Transverse colon (tissue), 4 donors: ENCODE results near the gene GOLGA2. TPM values are rescaled to one million over a fixed set of nuclear protein-coding genes. Genes with fewer than 3 reads are reported as not detected.
A peak's percentile ranks its signal among the peaks of the same experiment; 100 is the strongest.

ENCODE experiments used
- DNase-seq: peaks from one replicate; pipeline ENCODE4 v3.0.0-alpha.2; 2019
- H3K27ac ChIP-seq, 4 donors: fragments of 200-600 bp; sonication (generic); 2 replicates each; pipeline ENCODE4 v1.5.1; 2016 to 2018; ENCODE audit warnings: inconsistent platforms in 4 of 4
- H3K27me3 ChIP-seq: fragments of 200-600 bp; sonication (generic); 2 replicates; pipeline ENCODE4 v1.5.1; 2017; ENCODE audit warnings: inconsistent platforms
- H3K36me3 ChIP-seq, 4 donors: fragments of 200-600 bp; sonication (generic); 2 replicates each; pipeline ENCODE4 v1.5.1; 2017 to 2019; ENCODE audit warnings: inconsistent platforms in 4 of 4
- H3K4me1 ChIP-seq, 4 donors: fragments of 200-600 bp; sonication (generic); 2 replicates each; pipeline ENCODE4 v1.5.1; 2017 to 2020; ENCODE audit warnings: inconsistent platforms in 4 of 4
- H3K4me3 ChIP-seq, 4 donors: fragments of 200-600 bp; sonication (generic); 1 replicate in 1 of 4; 2 replicates in 3 of 4; pipeline versions ENCODE4 v1.5.1 to v1.6.1; 2017 to 2019; ENCODE audit warnings: inconsistent platforms in 4 of 4
- H3K9me3 ChIP-seq, 2 donors: fragments of 200-600 bp; sonication (generic); 2 replicates each; pipeline ENCODE4 v1.5.1; 2017 to 2019; ENCODE audit warnings: inconsistent platforms in 2 of 2
- CTCF ChIP-seq, 5 experiments: fragments of 200-600 bp in 3 of 5; fragments of 450-650 bp in 2 of 5; sonication (generic) in 3 of 5; IDR thresholded peaks; 1 replicate in 2 of 5; 2 replicates in 3 of 5; pipeline ENCODE4 v1.5.1; 2016 to 2017; ENCODE audit warnings: antibody characterized with exemption in 5 of 5, inconsistent platforms in 3 of 5, mild to moderate bottlenecking in 2 of 5, moderate library complexity in 1 of 5
- EP300 ChIP-seq: sonication (generic); formaldehyde crosslinking; IDR thresholded peaks from one replicate; pipeline ENCODE4 v1.6.1; 2017; ENCODE audit warnings: antibody characterized with exemption, low read depth
- POLR2A ChIP-seq: fragments of 450-650 bp; IDR thresholded peaks from one replicate; pipeline ENCODE4 v1.6.1; 2016; ENCODE audit warnings: antibody characterized with exemption, mild to moderate bottlenecking, moderate library complexity
- POLR2AphosphoS5 ChIP-seq, 3 donors: sonication (generic); formaldehyde crosslinking; IDR thresholded peaks; one replicate each; pipeline ENCODE4 v1.6.1; 2016; ENCODE audit warnings: antibody characterized with exemption in 3 of 3
- WGBS, 2 donors: methylation state at CpG; one replicate each; pipeline ENCODE4 v1.1.5; 2018; ENCODE audit warnings: low coverage in 1 of 2; 5-methylcytosine and 5-hydroxymethylcytosine counted together
- in situ Hi-C, 4 donors: fragments of 200-750 bp; cut with MboI; loops; one replicate each; pipeline versions ENCODE4 v1.15.0 to v1.15.1; 2017; ENCODE audit warnings: low sequenced_read_pairs in 3 of 4, low pct_ligation_motif_present in 1 of 4, low pct_unique_long_range_greater_than_20kb in 1 of 4
- intact Hi-C: fragments of 100-400 bp; cut with DNase I; formaldehyde crosslinking; loops from one replicate; pipeline ENCODE4 v1.15.1; 2023; ENCODE audit warnings: low total_unique reads
- total RNA-seq, 4 donors: library from RNA; depleted of rRNA; stranded (reverse); fragments of >200 nt; gene quantifications; one replicate each; pipeline ENCODE4 v1.1.0, GENCODE V29; 2016

The GOLGA2 gene
- total RNA-seq, 4 donors from 2014 or later, result 69.9 to 206 (median 75.5) TPM

DNA sequence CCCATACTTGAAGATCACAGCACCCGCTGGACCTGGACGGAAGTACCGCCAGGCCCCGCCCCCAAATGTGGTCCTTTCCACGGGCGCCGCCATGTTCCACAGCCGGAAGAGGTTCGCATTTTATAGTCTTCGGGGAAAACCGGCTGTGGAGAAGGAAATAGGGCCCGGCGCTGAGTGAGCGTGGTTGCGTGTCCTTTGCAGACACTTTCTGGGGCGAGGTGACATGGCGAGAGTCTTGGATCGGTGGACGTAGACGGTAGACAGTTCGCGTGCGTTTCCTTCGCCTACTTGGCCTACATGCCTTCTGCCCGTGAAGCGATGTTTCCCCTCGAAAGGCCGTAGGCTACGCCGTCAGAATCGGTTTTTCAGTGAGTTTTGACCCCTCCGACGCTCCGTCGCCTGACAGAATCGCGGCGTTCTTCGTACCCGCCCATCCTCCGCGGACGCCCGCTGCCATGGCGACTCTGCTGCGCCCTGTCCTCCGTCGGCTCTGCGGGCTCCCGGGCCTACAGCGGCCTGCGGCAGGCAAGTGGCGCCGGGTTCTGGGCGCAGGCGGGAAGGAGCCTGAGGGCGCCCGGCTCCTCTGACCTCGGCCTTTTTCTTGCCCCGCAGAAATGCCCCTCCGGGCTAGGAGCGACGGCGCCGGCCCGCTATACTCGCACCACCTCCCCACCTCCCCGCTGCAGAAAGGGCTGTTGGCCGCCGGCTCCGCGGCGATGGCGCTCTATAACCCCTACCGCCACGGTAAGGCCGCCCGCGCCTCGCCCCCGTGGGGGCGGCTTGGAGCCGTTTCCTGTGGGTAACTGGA is 46.8 kb upstream of the GOLGA2 start, which contains the start of the genes COQ4 and TRUB2:
Gene COQ4 (plus strand): TSS at position 436 of the 808 bp plus-strand sequence. CDS start 20 bp downstream, at position 456.
Gene TRUB2 (minus strand): TSS at position 44 of the 808 bp plus-strand sequence. CDS start 39 bp downstream, at position 5.
- peaks cover 0 to 11% (median 3%) of the 10 kb centered on the region in 4 donors for H3K36me3 ChIP-seq
- peak within 1 kb of the TSS; percentile 91 to 96 (median 92) for H3K27ac ChIP-seq
- no peaks in the 10 kb centered on the region for H3K27me3 ChIP-seq
- TF ChIP-seq EP300 (no peak), POLR2A (peak; percentile 37), POLR2AphosphoS5 (IDR thresholded peaks at IDR 0.05) (peak; percentile 31 to 84 (median 52))
- in situ Hi-C loops, result no loop called here
- H3K4me1 ChIP-seq, result peaks cover 16 to 23% (median 21%) of the 10 kb centered on the region in 4 donors
- H3K4me3 ChIP-seq, result peak within 1 kb of the TSS; percentile 79 to 98 (median 85)
- WGBS, 2 donors, result 0% methylated on average over 83 of the region's 83 CpGs; no CpG with 5 or more reads in 1 of the 2 donors
- intact Hi-C loops, result no loop called here
- peak; percentile 95 for DNase-seq
- no peaks in the 10 kb centered on the region for H3K9me3 ChIP-seq

- Histone ChIP-seq H3K4me3 (peak overlapping the region; percentile 79 to 98 (median 85)), H3K36me3 (peaks cover 0 to 11% (median 3%) of the 10 kb centered on the region in 4 donors)
- DNase-seq, result no peak
Measured at GRCh38 chr9:128321879-128322403, 46.1 kb upstream of the GOLGA2 start.

DNA sequence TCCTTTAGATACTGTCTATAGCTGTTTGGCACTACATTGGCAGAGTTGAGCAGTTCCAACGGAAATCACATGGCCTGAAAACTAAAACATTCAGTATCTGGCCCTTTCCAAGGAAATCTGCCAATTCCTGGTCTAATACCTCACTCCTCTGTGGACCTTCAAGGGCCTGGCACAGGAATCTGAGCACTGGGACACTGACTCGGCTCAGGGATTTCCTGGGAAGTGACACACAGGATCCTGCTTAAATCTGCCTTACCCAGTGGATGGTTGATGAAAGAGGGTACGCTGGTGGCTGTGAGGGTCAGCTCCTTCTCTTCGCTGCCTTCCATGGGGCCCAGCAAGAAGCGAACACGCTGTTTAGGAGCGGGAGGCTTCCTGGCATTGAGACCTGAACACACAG is 45.5 kb upstream of the GOLGA2 start:
- in situ Hi-C loops, result no loop called here
- TF ChIP-seq EP300 (no peak), CTCF (IDR thresholded peaks at IDR 0.05) (no peak), POLR2A (no peak), POLR2AphosphoS5 (IDR thresholded peaks at IDR 0.05) (no peak)
- peaks cover 0 to 16% (median 3%) of the 10 kb centered on the region in 4 donors for H3K36me3 ChIP-seq
- 60 to 82% methylated on average over 1 to 7 of the region's 7 CpGs for WGBS, 2 donors
- no peaks in the 10 kb centered on the region for H3K27me3 ChIP-seq
- peak overlapping the region in 2 of 4 donors; percentile 79 to 98 for H3K4me3 ChIP-seq
- intact Hi-C loops, result no loop called here
- H3K27ac ChIP-seq, result peak overlapping the region in 2 of 4 donors; percentile 91 to 92
- no peak for DNase-seq
- peaks cover 16 to 23% (median 21%) of the 10 kb centered on the region in 4 donors for H3K4me1 ChIP-seq
- H3K9me3 ChIP-seq, result no peaks in the 10 kb centered on the region

More at GRCh38 chr9:128321879-128322403, 46.1 kb upstream of the GOLGA2 start:
- in situ Hi-C loops (no loop called here), intact Hi-C loops (no loop called here)
- H3K4me1 ChIP-seq, result peaks cover 16 to 23% (median 21%) of the 10 kb centered on the region in 4 donors
- TF ChIP-seq POLR2A (no peak), EP300 (no peak), POLR2AphosphoS5 (IDR thresholded peaks at IDR 0.05) (no peak), CTCF (IDR thresholded peaks at IDR 0.05) (no peak)
- WGBS, 2 donors, result 0 to 1% methylated on average over 2 to 21 of the region's 21 CpGs
- peak overlapping the region; percentile 91 to 96 (median 92) for H3K27ac ChIP-seq
- no peaks in the 10 kb centered on the region for H3K27me3 ChIP-seq
- no peaks in the 10 kb centered on the region for H3K9me3 ChIP-seq

- Histone ChIP-seq H3K27me3 (no peaks in the 10 kb centered on the region), H3K4me3 (no peak overlapping the region), H3K9me3 (no peaks in the 10 kb centered on the region), H3K36me3 (peaks cover 0 to 11% (median 4%) of the 10 kb centered on the region in 4 donors), H3K27ac (no peak overlapping the region), H3K4me1 (peaks cover 5 to 9% (median 8%) of the 10 kb centered on the region in 4 donors)
- TF ChIP-seq POLR2A, result no peak
- TF ChIP-seq CTCF (IDR thresholded peaks at IDR 0.05), result no peak
- TF ChIP-seq EP300, result no peak
- no peak for TF ChIP-seq POLR2AphosphoS5 (IDR thresholded peaks at IDR 0.05)
- in situ Hi-C loops, result no loop called here
- intact Hi-C loops, result no loop called here
- WGBS, 2 donors, result 70 to 90% methylated on average over 2 of the region's 2 CpGs
- DNase-seq, result no peak
Measured at GRCh38 chr9:128317629-128318028, 41.8 kb upstream of the GOLGA2 start.
